ENCODE measurements around the gene NDUFAF8.

DNA sequence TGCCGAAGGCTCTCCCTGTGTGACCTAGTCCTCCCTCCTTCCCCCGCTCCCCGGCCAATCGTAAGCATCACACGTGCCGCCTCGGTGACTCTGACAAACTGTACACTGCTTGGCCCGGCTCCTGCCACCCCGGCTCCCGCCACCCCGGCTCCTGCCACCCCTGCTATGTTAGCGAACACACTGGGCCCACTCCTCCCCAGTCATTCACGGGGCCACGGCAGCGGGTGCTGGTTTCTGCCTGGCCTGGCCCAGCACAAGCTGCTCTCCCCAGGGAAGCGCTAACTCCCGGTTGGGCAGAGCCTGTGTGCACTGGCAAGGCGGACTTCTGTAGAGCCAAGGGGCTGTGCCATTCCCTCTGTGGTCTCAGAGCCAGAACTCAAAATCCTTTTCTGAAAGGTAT is 22.0 kb downstream of the NDUFAF8 start:
- TF ChIP-seq, protein P1, sequence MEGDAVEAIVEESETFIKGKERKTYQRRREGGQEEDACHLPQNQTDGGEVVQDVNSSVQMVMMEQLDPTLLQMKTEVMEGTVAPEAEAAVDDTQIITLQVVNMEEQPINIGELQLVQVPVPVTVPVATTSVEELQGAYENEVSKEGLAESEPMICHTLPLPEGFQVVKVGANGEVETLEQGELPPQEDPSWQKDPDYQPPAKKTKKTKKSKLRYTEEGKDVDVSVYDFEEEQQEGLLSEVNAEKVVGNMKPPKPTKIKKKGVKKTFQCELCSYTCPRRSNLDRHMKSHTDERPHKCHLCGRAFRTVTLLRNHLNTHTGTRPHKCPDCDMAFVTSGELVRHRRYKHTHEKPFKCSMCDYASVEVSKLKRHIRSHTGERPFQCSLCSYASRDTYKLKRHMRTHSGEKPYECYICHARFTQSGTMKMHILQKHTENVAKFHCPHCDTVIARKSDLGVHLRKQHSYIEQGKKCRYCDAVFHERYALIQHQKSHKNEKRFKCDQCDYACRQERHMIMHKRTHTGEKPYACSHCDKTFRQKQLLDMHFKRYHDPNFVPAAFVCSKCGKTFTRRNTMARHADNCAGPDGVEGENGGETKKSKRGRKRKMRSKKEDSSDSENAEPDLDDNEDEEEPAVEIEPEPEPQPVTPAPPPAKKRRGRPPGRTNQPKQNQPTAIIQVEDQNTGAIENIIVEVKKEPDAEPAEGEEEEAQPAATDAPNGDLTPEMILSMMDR (IDR thresholded peaks at IDR 0.05): no peak
- no peak for TF ChIP-seq POLR2A (IDR thresholded peaks at IDR 0.05)
